ENCODE data around the gene CAGE1.
"Not testable (repeated sequence)": the region's sequence is repeated elsewhere in the genome, so short reads cannot be mapped to it uniquely, and the experiment has no call there.

The CAGE1 gene

GRCh38 chr6:7343546-7344475, 45.7 kb downstream of the CAGE1 start:
- H3K4me1 ChIP-seq (ENCODE audit: control insufficient read depth in 1 of 2, insufficient read depth in 1 of 2, low read depth in 1 of 2, low read length in 1 of 2) = peaks cover 0 to 4% of the 10 kb centered on the region in 2 experiments
- H3K9me3 ChIP-seq = no peaks in the 10 kb centered on the region
- H3K27me3 ChIP-seq = no peaks in the 10 kb centered on the region
- TF ChIP-seq CTCF (IDR thresholded peaks at IDR 0.05) = no peak
- H3K36me3 ChIP-seq = no peaks in the 10 kb centered on the region
- H3K4me3 ChIP-seq (ENCODE audit: low read depth in 1 of 2, low read length in 1 of 2) = no peak overlapping the region
- H3K27ac ChIP-seq = no peak overlapping the region

- Histone ChIP-seq H3K9me3 (no peaks in the 10 kb centered on the region), H3K4me1 (ENCODE audit: control insufficient read depth in 1 of 2, insufficient read depth in 1 of 2, low read depth in 1 of 2, low read length in 1 of 2) (peaks cover 0 to 4% of the 10 kb centered on the region in 2 experiments), H3K36me3 (no peaks in the 10 kb centered on the region), H3K27me3 (no peaks in the 10 kb centered on the region), H3K4me3 (ENCODE audit: low read depth in 1 of 2, low read length in 1 of 2) (no peak overlapping the region), H3K27ac (no peak overlapping the region)
- TF ChIP-seq CTCF (IDR thresholded peaks at IDR 0.05) = no peak
Measured at GRCh38 chr6:7341989-7342742, 47.4 kb downstream of the CAGE1 start.

- H3K27ac ChIP-seq = no peak overlapping the region
- H3K4me1 ChIP-seq (ENCODE audit: control insufficient read depth in 1 of 2, insufficient read depth in 1 of 2, low read depth in 1 of 2, low read length in 1 of 2) = peaks cover 0 to 4% of the 10 kb centered on the region in 2 experiments
- no peak overlapping the region for H3K4me3 ChIP-seq (ENCODE audit: low read depth in 1 of 2, low read length in 1 of 2)
- no peak for TF ChIP-seq CTCF (IDR thresholded peaks at IDR 0.05)
- no peaks in the 10 kb centered on the region for H3K36me3 ChIP-seq
- H3K27me3 ChIP-seq = no peaks in the 10 kb centered on the region
- H3K9me3 ChIP-seq = no peaks in the 10 kb centered on the region
Measured at GRCh38 chr6:7341271-7341670, 48.3 kb downstream of the CAGE1 start.

GRCh38 chr6:7339007-7339732, 50.4 kb downstream of the CAGE1 start:
- not testable (repeated sequence) for H3K27me3 ChIP-seq; H3K4me3 ChIP-seq (ENCODE audit: low read depth in 1 of 2, low read length in 1 of 2); H3K9me3 ChIP-seq; H3K4me1 ChIP-seq (ENCODE audit: control insufficient read depth in 1 of 2, insufficient read depth in 1 of 2, low read depth in 1 of 2, low read length in 1 of 2); H3K27ac ChIP-seq; H3K36me3 ChIP-seq

- Histone ChIP-seq H3K4me1 (ENCODE audit: control insufficient read depth in 1 of 2, insufficient read depth in 1 of 2, low read depth in 1 of 2, low read length in 1 of 2) (peaks cover 0 to 4% of the 10 kb centered on the region in 2 experiments), H3K4me3 (ENCODE audit: low read depth in 1 of 2, low read length in 1 of 2) (no peak overlapping the region), H3K27me3 (no peaks in the 10 kb centered on the region), H3K36me3 (no peaks in the 10 kb centered on the region), H3K9me3 (no peaks in the 10 kb centered on the region), H3K27ac (no peak overlapping the region)
- TF ChIP-seq CTCF (IDR thresholded peaks at IDR 0.05) = no peak
Measured at GRCh38 chr6:7338031-7338430, 51.5 kb downstream of the CAGE1 start.
